ENCODE data around the gene NUP210.

DNA sequence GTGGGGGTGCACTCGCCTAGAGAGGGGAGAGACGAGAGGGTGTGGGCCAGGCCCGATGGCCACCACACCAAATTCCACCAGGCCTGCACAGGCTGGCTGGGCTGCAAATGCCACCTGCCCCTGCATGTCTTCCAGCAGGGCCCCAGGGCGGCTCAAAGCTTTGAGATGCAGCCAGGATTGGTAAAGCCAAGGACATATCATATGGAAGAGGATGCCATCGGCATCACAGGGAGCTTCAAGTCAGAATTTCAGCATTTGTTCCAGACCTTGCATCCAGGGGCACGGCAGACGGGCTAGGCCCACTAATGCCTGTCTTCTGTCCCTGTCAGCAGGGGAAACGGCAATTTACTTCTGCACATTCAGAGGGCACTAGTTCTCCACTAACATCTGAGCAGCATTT is 97.8 kb downstream of the NUP210 start:
- TF ChIP-seq, protein P1, sequence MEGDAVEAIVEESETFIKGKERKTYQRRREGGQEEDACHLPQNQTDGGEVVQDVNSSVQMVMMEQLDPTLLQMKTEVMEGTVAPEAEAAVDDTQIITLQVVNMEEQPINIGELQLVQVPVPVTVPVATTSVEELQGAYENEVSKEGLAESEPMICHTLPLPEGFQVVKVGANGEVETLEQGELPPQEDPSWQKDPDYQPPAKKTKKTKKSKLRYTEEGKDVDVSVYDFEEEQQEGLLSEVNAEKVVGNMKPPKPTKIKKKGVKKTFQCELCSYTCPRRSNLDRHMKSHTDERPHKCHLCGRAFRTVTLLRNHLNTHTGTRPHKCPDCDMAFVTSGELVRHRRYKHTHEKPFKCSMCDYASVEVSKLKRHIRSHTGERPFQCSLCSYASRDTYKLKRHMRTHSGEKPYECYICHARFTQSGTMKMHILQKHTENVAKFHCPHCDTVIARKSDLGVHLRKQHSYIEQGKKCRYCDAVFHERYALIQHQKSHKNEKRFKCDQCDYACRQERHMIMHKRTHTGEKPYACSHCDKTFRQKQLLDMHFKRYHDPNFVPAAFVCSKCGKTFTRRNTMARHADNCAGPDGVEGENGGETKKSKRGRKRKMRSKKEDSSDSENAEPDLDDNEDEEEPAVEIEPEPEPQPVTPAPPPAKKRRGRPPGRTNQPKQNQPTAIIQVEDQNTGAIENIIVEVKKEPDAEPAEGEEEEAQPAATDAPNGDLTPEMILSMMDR (IDR thresholded peaks at IDR 0.05 in 4 of 5, conservative IDR thresholded peaks at IDR 0.05 in 1 of 5), result no peak
- no peak for TF ChIP-seq POLR2A (IDR thresholded peaks at IDR 0.05)
